MM.1S (cell line): Measurements from ENCODE around the gene AKAP9.

Source experiments
- EZH2 ChIP-seq: fragments of 300-600 bp; sonication (generic); optimal IDR thresholded peaks from 2 replicates; pipeline ENCODE3; 2017; ENCODE audit warnings: low read depth, mild to moderate bottlenecking, antibody characterized with exemption, low read length, mixed read lengths
- EZH2phosphoT487 ChIP-seq: fragments of 300-600 bp; sonication (generic); IDR thresholded peaks from 2 replicates; pipeline ENCODE4 v1.6.1; 2018; ENCODE audit warnings: antibody characterized with exemption, low read length
- TF ChIP-seq, protein P1 (sequence below): fragments of 300-600 bp; sonication (generic); IDR thresholded peaks from 2 replicates; pipeline ENCODE4 v1.5.1; 2016; ENCODE audit warnings: antibody characterized with exemption, low read length, mixed read lengths

- TF ChIP-seq EZH2 = no peak
- TF ChIP-seq EZH2phosphoT487 = no peak
- TF ChIP-seq, protein P1, sequence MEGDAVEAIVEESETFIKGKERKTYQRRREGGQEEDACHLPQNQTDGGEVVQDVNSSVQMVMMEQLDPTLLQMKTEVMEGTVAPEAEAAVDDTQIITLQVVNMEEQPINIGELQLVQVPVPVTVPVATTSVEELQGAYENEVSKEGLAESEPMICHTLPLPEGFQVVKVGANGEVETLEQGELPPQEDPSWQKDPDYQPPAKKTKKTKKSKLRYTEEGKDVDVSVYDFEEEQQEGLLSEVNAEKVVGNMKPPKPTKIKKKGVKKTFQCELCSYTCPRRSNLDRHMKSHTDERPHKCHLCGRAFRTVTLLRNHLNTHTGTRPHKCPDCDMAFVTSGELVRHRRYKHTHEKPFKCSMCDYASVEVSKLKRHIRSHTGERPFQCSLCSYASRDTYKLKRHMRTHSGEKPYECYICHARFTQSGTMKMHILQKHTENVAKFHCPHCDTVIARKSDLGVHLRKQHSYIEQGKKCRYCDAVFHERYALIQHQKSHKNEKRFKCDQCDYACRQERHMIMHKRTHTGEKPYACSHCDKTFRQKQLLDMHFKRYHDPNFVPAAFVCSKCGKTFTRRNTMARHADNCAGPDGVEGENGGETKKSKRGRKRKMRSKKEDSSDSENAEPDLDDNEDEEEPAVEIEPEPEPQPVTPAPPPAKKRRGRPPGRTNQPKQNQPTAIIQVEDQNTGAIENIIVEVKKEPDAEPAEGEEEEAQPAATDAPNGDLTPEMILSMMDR = no peak
Measured at GRCh38 chr7:92115821-92116220, 175.2 kb downstream of the AKAP9 start.
